ENCODE data around the gene PRAMEF15.
"Not testable (repeated sequence)": the region's sequence is repeated elsewhere in the genome, so short reads cannot be mapped to it uniquely, and the experiment has no call there.

PRAMEF15 gene

GRCh38 chr1:13315281-13315680 is at the start of gene PRAMEF15:
PRAMEF15 (plus strand) TSS chr1:13315581; CDS start chr1:13318408, 2,827 bp downstream.
- DNase-seq (ENCODE audit: low read depth): not testable (repeated sequence)

- not testable (repeated sequence) for DNase-seq (ENCODE audit: low read depth)
These were observed 38.4 kb upstream of the PRAMEF15 start for GRCh38 chr1:13277016-13277415.

GRCh38 chr1:13279617-13280016 is 35.8 kb upstream of the PRAMEF15 start:
- DNase-seq (ENCODE audit: low read depth): not testable (repeated sequence)

DNA sequence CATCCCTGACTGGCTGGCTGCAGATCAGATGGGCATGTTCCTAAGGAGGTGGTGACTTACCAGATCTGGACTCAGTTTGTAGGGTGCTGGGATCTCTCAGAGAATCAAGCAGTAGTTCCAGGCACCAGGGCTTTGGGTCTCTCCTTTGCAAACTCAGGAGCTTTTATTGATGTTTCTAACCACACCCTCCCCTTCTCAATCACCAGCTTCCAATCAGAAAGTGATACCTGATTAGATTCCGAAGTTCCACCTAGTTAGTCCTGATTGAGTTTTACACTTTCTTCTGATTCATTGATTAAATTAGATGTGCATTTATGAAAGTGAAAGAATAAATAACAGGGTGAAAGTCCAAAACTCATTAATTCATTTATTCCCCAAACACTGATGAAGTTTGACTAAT is 30.3 kb upstream of the PRAMEF15 start, which contains the start of gene PRAMEF8:
PRAMEF8 (minus strand) TSS at position 101 of the 400 bp plus-strand sequence. CDS start 1,046 bp downstream, outside the sequence.
- not testable (repeated sequence) for DNase-seq (ENCODE audit: low read depth)

- not testable (repeated sequence) for DNase-seq (ENCODE audit: low read depth)
These were observed 26.4 kb upstream of the PRAMEF15 start for GRCh38 chr1:13289030-13289429.

- not testable (repeated sequence) for DNase-seq (ENCODE audit: low read depth)
These were observed 18.0 kb upstream of the PRAMEF15 start for GRCh38 chr1:13297216-13297931.

GRCh38 chr1:13298699-13299098 is 16.7 kb upstream of the PRAMEF15 start:
- not testable (repeated sequence) for DNase-seq (ENCODE audit: low read depth)

GRCh38 chr1:13302197-13302596 is 13.2 kb upstream of the PRAMEF15 start:
- not testable (repeated sequence) for DNase-seq (ENCODE audit: low read depth)

DNA sequence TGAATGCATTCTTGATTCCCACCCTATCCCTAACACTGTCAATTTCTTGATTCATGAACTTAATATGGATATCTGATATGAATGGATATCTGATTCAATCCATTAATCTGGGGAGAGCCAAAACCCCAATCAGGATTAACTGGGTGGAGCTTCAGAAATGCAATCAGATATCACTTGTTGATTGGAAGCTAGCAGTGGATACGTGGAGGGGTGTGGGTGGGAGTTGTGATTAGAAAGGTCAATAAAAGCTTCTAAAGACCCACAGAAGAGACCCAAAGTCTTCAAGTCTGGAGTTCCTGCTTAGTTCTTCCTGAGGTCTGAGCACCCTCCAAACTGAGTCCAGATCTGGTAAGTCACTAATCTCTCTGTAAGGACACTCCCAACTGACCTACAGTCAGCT is 12.1 kb upstream of the PRAMEF15 start, which contains the start of gene PRAMEF33:
PRAMEF33 (plus strand) TSS at position 301 of the 400 bp plus-strand sequence. CDS start 2,416 bp downstream, outside the sequence.
- not testable (repeated sequence) for DNase-seq (ENCODE audit: low read depth)

DNA sequence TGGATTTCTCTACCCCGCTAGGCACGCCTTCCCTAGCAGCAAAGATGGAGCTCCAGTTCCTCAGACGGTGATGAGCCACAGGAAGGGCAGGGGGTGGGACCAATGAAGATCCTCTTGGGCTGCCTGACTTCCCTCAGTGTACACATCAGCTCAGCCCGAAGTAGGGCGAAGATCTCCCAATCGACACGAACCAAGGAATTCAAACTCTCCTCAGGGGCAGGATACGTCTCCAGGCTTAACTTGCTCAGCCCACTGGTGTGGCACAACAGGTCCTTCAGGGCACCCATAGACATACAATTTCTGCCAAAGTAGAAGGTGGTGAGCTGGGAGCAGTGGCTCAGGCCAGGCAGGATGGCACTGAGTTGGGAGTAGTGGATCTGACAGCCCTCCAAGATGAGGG is 27.1 kb downstream of the PRAMEF15 start:
- not testable (repeated sequence) for DNase-seq (ENCODE audit: low read depth)

- DNase-seq (ENCODE audit: low read depth): not testable (repeated sequence)
These were observed 31.7 kb downstream of the PRAMEF15 start, which contains the start of gene PRAMEF14 for GRCh38 chr1:13347034-13347433. PRAMEF14 (minus strand) TSS chr1:13347134; CDS start chr1:13345314, 1,820 bp downstream.

GRCh38 chr1:13353476-13353875 is 38.1 kb downstream of the PRAMEF15 start:
- not testable (repeated sequence) for DNase-seq (ENCODE audit: low read depth)

DNA sequence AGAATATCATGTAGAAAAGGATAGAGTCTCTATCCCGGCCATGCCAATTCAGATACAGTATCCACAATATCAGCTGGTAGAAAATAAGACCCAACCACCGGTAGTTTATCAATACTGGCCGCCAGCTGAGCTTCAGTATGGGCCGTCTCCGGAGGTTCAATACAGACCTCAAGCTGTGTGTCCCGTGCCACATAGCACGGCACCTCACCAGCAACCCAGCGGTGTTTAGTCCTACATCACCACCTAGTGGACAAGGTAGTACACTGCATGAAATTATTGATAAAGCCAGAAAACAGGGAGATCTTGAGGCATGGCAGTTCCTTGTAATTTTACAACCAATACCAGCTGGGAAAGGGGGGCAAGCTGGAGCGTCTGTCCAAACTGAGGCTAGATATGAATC is 39.1 kb downstream of the PRAMEF15 start:
- not testable (repeated sequence) for DNase-seq (ENCODE audit: low read depth)

DNA sequence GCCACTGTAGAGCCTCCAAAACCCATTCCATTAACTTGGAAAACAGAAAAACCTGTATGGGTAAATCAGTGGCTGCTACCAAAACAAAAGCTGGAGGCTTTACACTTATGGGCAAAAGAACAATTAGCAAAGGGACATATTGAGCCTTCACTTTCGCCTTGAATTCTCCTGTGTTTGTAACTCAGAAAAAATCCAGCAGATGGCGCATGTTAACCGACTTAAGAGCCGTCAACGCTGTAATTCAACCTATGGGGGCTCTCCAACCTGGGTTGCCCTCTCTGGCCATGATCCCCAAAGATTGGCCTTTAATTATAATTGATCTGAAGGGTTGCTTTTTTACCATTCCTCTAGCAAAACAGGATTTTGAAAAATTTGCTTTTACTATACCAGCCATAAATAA is 41.4 kb downstream of the PRAMEF15 start:
- DNase-seq (ENCODE audit: low read depth): peak; percentile 19

DNA sequence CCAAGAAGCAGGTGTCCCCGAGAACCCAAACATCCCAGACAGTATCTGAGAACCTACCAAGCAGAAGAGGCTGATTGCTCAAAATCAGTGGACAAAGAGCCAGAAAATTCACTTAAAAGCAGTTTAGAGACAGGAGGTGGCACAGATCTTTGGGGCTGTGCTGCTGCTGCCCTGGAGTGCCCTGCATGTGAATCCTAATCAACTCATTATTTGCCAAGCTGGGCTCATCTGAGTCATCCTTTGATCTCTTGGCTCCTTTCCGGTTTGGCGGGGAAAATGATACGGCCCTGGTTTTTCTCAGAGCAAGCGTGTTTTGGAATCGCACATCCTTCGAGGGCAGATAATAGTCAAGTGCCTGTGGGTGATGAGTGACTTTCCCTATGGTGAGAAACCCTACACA is 47.0 kb downstream of the PRAMEF15 start:
- not testable (repeated sequence) for DNase-seq (ENCODE audit: low read depth)

GRCh38 chr1:13364928-13365327 is 49.5 kb downstream of the PRAMEF15 start:
- DNase-seq (ENCODE audit: low read depth): not testable (repeated sequence)

DNA sequence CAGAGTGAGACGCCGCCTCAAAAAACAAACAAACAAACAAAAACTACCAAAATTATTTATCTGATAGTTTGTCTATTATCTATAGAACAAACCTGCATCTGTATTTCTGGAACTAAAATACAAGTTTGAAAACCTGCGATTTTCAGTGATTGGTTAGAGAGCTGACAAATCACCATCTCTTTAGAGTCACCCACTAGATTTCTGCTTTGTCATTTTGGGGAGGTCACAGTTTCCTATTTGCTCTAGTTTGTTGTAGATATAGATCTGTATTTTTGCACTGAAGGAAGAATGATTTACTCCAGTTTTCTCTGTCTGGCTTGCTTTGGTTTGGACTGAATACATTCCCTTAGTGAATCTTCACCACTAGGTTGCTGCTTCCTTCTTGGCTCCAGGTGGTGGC is 51.2 kb downstream of the PRAMEF15 start:
- not testable (repeated sequence) for DNase-seq (ENCODE audit: low read depth)

DNA sequence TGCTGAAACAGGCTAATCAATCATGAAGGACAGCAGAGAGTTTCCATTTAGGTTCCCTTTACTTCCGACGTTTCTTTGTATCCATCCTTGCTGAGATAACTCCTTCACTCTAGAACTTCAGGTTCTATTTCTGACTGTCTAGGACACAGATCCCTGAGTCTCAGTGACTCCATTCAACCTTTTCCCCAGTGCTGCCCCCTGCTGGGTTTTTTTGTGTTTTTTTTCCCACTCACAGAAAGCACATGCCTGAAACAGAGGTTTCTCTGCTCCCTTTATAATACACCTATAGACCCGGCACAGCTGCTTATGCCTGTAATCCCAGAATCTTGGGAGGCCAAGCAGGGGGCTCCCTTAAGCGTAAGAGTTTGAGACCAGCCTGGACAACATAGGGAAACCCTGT is 53.2 kb downstream of the PRAMEF15 start:
- peak; percentile 9 for DNase-seq (ENCODE audit: low read depth)

All from activated T-cell treated with anti-CD3 and anti-CD28 coated beads for 24 hours (primary cell).